ENCODE results near the gene CAPN10. TPM values are rescaled to one million over a fixed set of nuclear protein-coding genes. Genes with fewer than 3 reads are reported as not detected.
A peak's percentile ranks its signal among the peaks of the same experiment; 100 is the strongest.

Gene CAPN10
- total and polyA plus RNA-seq, 2 experiments from 2014 or later = 10.0 to 29.5 TPM

DNA sequence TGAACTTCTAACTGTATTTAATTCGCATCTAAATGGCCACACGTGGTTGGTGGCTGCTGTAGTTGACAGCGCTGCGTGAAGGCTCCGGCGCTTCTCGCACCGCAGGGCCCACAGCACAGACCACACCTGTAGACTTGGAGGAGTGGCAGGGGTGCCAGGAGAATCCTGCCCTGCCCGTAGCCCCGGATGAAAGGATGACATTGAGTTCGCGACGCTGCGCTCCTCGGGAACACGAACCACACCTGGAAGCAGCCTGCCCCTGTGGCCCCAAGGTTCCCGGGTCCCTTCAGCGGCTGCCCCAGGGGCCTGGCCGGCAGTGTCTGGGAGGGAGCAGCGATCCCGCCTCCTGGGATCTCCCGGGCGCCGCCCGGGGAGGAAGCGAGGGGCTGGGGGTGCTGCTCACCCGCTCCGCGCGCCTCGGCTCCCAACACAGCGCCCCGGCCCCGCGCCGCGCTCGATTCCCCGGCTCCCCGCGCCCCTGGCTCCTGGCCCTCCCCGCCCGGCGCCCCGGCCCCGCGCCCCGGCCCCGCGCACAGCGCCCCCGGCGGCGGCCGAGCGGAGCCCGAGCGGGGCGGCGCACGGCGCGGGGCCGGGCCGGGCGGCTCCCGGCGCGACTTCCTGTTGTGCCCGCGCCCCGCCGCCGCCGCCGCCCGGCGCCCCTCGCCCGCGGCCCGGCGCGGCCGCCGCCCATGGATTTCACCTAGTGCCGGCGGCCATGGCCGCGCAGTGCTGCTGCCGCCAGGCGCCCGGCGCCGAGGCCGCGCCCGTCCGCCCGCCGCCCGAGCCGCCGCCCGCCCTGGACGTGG is 18.5 kb upstream of the CAPN10 start, which contains the start of gene RNPEPL1:
TSS of gene RNPEPL1 (plus strand) at position 613 of the 806 bp plus-strand sequence. CDS start at position 716, 103 bp downstream.
- H4K20me1 ChIP-seq (ENCODE audit: insufficient read depth) = no peaks in the 10 kb centered on the region
- peak; percentile 71 for DNase-seq
- peak within 1 kb of the TSS; percentile 73 for H3K9ac ChIP-seq
- peak within 1 kb of the TSS; percentile 76 for H2AFZ ChIP-seq
- H3F3A ChIP-seq (ENCODE audit: insufficient read depth) = peaks cover under 1% of the 10 kb centered on the region
- TF ChIP-seq EZH2phosphoT487 (IDR thresholded peaks at IDR 0.05; ENCODE audit: insufficient read depth, low read depth) = no peak
- no peak for TF ChIP-seq EZH2 (IDR thresholded peaks at IDR 0.05; ENCODE audit: insufficient read depth, poor library complexity, severe bottlenecking)
- H3K27me3 ChIP-seq (replicated peaks; ENCODE audit: insufficient read depth) = no peaks in the 10 kb centered on the region
- no peaks in the 10 kb centered on the region for H3K36me3 ChIP-seq (ENCODE audit: low read depth)
- peaks cover 17% of the 10 kb centered on the region for H3K4me1 ChIP-seq (ENCODE audit: insufficient read depth)
- peak within 1 kb of the TSS; percentile 82 for H3K4me3 ChIP-seq
- no peaks in the 10 kb centered on the region for H3K9me3 ChIP-seq (ENCODE audit: low read depth)
- WGBS, 2 experiments (ENCODE audit: low coverage in 1 of 2, low lambda C conversion rate in 2 of 2, missing lambda C conversion rate in 2 of 2) = 0 to 1% methylated on average over 33 to 64 of the region's 106 CpGs
- in situ Hi-C loops (cut with MboI) = no loop called here
- H3K79me2 ChIP-seq (ENCODE audit: insufficient read depth) = 0 out of 2 replicates have a peak, but pooled peaks cover 7% of the 10 kb centered on the region
- H3K27ac ChIP-seq = peak within 1 kb of the TSS; percentile 9; the same call in 1 of the 2 replicates
- H3K4me2 ChIP-seq (ENCODE audit: unreplicated experiment) = peak within 1 kb of the TSS; percentile 91
- no peaks in the 10 kb centered on the region for H3K9me2 ChIP-seq (ENCODE audit: insufficient read depth)

DNA sequence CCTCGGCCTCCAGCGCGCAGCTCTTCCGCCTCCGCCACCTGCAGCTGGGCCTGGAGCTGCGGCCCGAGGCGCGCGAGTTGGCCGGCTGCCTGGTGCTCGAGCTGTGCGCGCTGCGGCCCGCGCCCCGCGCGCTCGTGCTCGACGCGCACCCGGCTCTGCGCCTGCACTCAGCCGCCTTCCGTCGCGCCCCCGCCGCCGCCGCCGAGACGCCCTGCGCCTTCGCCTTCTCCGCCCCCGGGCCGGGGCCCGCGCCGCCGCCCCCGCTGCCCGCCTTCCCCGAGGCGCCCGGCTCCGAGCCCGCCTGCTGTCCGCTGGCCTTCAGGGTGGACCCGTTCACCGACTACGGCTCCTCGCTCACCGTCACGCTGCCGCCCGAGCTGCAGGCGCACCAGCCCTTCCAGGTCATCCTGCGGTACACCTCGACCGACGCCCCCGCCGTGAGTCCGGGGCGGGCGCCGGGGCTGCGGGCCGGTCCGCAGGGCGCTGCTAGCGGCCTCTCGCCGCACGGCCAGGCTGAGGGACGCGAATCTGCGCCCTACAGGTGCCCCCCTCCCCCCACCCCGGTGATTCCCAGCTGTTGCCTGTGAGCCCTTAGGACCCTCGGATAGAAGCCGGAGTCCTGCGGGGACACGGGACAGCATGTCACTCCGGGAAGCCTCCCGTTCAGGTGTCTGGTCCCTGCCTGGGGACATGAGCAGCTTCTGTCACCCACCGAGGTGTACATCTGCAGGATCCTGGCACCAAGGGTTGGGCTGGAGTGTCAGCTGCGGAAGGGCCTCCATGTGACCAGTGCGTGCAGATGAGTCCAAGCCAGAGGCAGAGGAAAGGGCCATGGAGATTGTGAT is 17.6 kb upstream of the CAPN10 start:
- Histone ChIP-seq H3K36me3 (ENCODE audit: low read depth) (no peaks in the 10 kb centered on the region), H3K27me3 (replicated peaks; ENCODE audit: insufficient read depth) (no peaks in the 10 kb centered on the region), H3K79me2 (ENCODE audit: insufficient read depth) (0 out of 2 replicates have a peak, but pooled peaks cover 7% of the 10 kb centered on the region), H3K9me2 (ENCODE audit: insufficient read depth) (no peaks in the 10 kb centered on the region), H3K9ac (peak overlapping the region; percentile 66), H3K4me2 (ENCODE audit: unreplicated experiment) (peak overlapping the region; percentile 69), H4K20me1 (ENCODE audit: insufficient read depth) (no peaks in the 10 kb centered on the region), H3K27ac (no peak overlapping the region), H2AFZ (peak overlapping the region; percentile 64; the same call in 1 of the 2 replicates), H3K4me3 (peak overlapping the region; percentile 74), H3K9me3 (ENCODE audit: low read depth) (no peaks in the 10 kb centered on the region), H3K4me1 (ENCODE audit: insufficient read depth) (peaks cover 17% of the 10 kb centered on the region), H3F3A (ENCODE audit: insufficient read depth) (no peaks in the 10 kb centered on the region; the same call in 1 of the 2 replicates)
- in situ Hi-C loops (cut with MboI) = no loop called here
- 2 to 3% methylated on average over 38 to 87 of the region's 93 CpGs for WGBS, 2 experiments (ENCODE audit: low coverage in 1 of 2, low lambda C conversion rate in 2 of 2, missing lambda C conversion rate in 2 of 2)
- DNase-seq = peak; percentile 75
- TF ChIP-seq EZH2 (IDR thresholded peaks at IDR 0.05; ENCODE audit: insufficient read depth, poor library complexity, severe bottlenecking) (no peak), EZH2phosphoT487 (IDR thresholded peaks at IDR 0.05; ENCODE audit: insufficient read depth, low read depth) (no peak)

DNA sequence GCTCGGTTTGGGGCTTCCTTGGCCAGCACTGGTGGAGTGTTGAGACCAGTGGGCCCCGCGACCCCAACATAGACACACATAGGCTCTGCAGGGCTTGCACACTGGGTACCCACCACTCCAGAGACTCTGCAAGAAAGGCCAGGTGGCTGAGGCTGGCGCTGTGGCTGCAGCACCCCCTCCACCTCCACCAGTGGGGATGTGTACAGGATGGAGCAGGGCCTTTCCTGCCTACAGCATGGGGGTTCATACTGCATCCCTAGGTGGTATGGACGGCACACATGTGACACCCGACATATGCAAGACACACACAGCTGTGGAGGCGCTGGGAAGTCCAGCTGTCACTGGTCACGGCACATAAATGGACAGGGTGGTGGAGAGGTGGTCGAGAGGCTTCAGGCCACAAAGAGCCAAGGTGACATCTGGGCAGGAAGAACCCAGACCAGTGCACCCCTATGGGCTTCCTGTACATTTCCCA is 17.0 kb upstream of the CAPN10 start:
- no peak overlapping the region for H2AFZ ChIP-seq
- H3K27ac ChIP-seq = no peak overlapping the region
- no peaks in the 10 kb centered on the region for H3K9me3 ChIP-seq (ENCODE audit: low read depth)
- H3K27me3 ChIP-seq (replicated peaks; ENCODE audit: insufficient read depth) = no peaks in the 10 kb centered on the region
- H4K20me1 ChIP-seq (ENCODE audit: insufficient read depth) = no peaks in the 10 kb centered on the region
- H3F3A ChIP-seq (ENCODE audit: insufficient read depth) = no peaks in the 10 kb centered on the region; the same call in 1 of the 2 replicates
- peak overlapping the region; percentile 66; the same call in 1 of the 2 replicates for H3K9ac ChIP-seq
- DNase-seq = no peak
- peaks cover 17% of the 10 kb centered on the region for H3K4me1 ChIP-seq (ENCODE audit: insufficient read depth)
- H3K4me2 ChIP-seq (ENCODE audit: unreplicated experiment) = peak overlapping the region; percentile 69
- 0 out of 2 replicates have a peak, but pooled peaks cover 7% of the 10 kb centered on the region for H3K79me2 ChIP-seq (ENCODE audit: insufficient read depth)
- TF ChIP-seq EZH2phosphoT487 (IDR thresholded peaks at IDR 0.05; ENCODE audit: insufficient read depth, low read depth) = no peak
- TF ChIP-seq EZH2 (IDR thresholded peaks at IDR 0.05; ENCODE audit: insufficient read depth, poor library complexity, severe bottlenecking) = no peak
- no peaks in the 10 kb centered on the region for H3K9me2 ChIP-seq (ENCODE audit: insufficient read depth)
- H3K36me3 ChIP-seq (ENCODE audit: low read depth) = no peaks in the 10 kb centered on the region
- WGBS, 2 experiments (ENCODE audit: low coverage in 1 of 2, low lambda C conversion rate in 2 of 2, missing lambda C conversion rate in 2 of 2) = 86 to 91% methylated on average over 9 of the region's 9 CpGs
- peak overlapping the region; percentile 74 for H3K4me3 ChIP-seq
- in situ Hi-C loops (cut with MboI) = no loop called here

DNA sequence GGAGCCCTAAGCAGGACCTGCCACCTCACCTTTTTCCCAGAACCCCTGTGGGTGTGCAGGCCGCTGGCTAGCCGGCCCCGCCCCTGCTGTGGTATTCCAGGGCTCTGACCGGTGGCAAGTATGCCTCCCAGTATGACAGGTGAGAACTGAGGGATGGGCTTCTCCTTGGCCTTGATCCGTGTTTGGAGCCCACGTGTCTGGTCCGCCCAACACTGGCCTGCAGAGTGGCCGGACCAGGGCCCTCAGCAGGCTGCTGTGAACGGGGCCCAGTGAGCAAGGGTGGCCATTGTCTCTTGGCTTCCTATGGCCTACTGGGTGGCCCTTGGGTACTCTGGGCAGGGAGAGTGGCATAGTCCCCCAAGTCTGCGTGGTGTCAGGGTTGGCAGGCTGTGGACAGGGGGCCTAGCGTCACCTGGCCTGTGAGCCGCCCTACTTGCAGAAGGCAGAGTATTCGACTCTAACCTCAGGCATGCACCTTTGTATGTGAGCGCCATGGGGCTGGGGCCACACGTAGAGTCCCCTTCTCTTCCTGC is 16.5 kb upstream of the CAPN10 start:
- Histone ChIP-seq H4K20me1 (ENCODE audit: insufficient read depth) (no peaks in the 10 kb centered on the region), H3K4me3 (no peak overlapping the region), H3K27ac (no peak overlapping the region), H3F3A (ENCODE audit: insufficient read depth) (no peaks in the 10 kb centered on the region; the same call in 1 of the 2 replicates), H3K9me2 (ENCODE audit: insufficient read depth) (no peaks in the 10 kb centered on the region), H3K36me3 (ENCODE audit: low read depth) (no peaks in the 10 kb centered on the region), H3K4me2 (ENCODE audit: unreplicated experiment) (no peak overlapping the region), H3K79me2 (ENCODE audit: insufficient read depth) (0 out of 2 replicates have a peak, but pooled peaks cover 7% of the 10 kb centered on the region), H3K27me3 (replicated peaks; ENCODE audit: insufficient read depth) (no peaks in the 10 kb centered on the region), H2AFZ (no peak overlapping the region), H3K9me3 (ENCODE audit: low read depth) (no peaks in the 10 kb centered on the region), H3K4me1 (ENCODE audit: insufficient read depth) (peaks cover 17% of the 10 kb centered on the region), H3K9ac (no peak overlapping the region)
- in situ Hi-C loops (cut with MboI) = no loop called here
- WGBS, 2 experiments (ENCODE audit: low coverage in 1 of 2, low lambda C conversion rate in 2 of 2, missing lambda C conversion rate in 2 of 2) = 84 to 86% methylated on average over 13 to 15 of the region's 15 CpGs
- TF ChIP-seq EZH2phosphoT487 (IDR thresholded peaks at IDR 0.05; ENCODE audit: insufficient read depth, low read depth) (no peak), EZH2 (IDR thresholded peaks at IDR 0.05; ENCODE audit: insufficient read depth, poor library complexity, severe bottlenecking) (no peak)
- DNase-seq = no peak

All from GM23248 (cell line).